HG03135 (cell line): ENCODE measurements around the gene ME1.
A peak's percentile ranks its signal among the peaks of the same experiment; 100 is the strongest.
"Not testable (repeated sequence)": the region's sequence is repeated elsewhere in the genome, so short reads cannot be mapped to it uniquely, and the experiment has no call there.

Experiments
- ATAC-seq: cut with Tn5 transposase; IDR thresholded peaks from one replicate; pipeline ENCODE4 v1.9.1; 2021; ENCODE audit warnings: mild to moderate bottlenecking, moderate library complexity; ENCODE audit not compliant: unreplicated experiment

ME1 gene

GRCh38 chr6:83432636-83433035, 1.8 kb upstream of the ME1 start:
- ATAC-seq, result no peak

GRCh38 chr6:83431545-83432155, 799 bp upstream of the ME1 start:
- no peak for ATAC-seq

GRCh38 chr6:83429857-83430610, 817 bp downstream of the ME1 start:
- ATAC-seq, result peak; percentile 4

GRCh38 chr6:83429269-83429668, 1.6 kb downstream of the ME1 start:
- ATAC-seq, result no peak

GRCh38 chr6:83424392-83425018, 6.3 kb downstream of the ME1 start:
- ATAC-seq, result no peak

- peak; percentile 59 for ATAC-seq
Measured at GRCh38 chr6:83417880-83418663, 12.8 kb downstream of the ME1 start.

- no peak for ATAC-seq
Measured at GRCh38 chr6:83413068-83413467, 17.8 kb downstream of the ME1 start.

- no peak for ATAC-seq
Measured at GRCh38 chr6:83411731-83412130, 19.1 kb downstream of the ME1 start.

GRCh38 chr6:83403191-83403590, 27.7 kb downstream of the ME1 start:
- no peak for ATAC-seq

- ATAC-seq, result no peak
Measured at GRCh38 chr6:83389606-83390005, 41.2 kb downstream of the ME1 start.

GRCh38 chr6:83385473-83385872, 45.4 kb downstream of the ME1 start:
- no peak for ATAC-seq

- no peak for ATAC-seq
Measured at GRCh38 chr6:83384751-83385150, 46.1 kb downstream of the ME1 start.

- no peak for ATAC-seq
Measured at GRCh38 chr6:83381949-83382348, 48.9 kb downstream of the ME1 start.

GRCh38 chr6:83378621-83379388, 52.0 kb downstream of the ME1 start:
- no peak for ATAC-seq

- no peak for ATAC-seq
Measured at GRCh38 chr6:83371423-83371822, 59.4 kb downstream of the ME1 start.

- ATAC-seq, result no peak
Measured at GRCh38 chr6:83370567-83370966, 60.3 kb downstream of the ME1 start.

- ATAC-seq, result no peak
Measured at GRCh38 chr6:83369692-83370091, 61.2 kb downstream of the ME1 start.

- no peak for ATAC-seq
Measured at GRCh38 chr6:83368577-83368976, 62.3 kb downstream of the ME1 start.

- ATAC-seq, result no peak
Measured at GRCh38 chr6:83367104-83367503, 63.7 kb downstream of the ME1 start.

- ATAC-seq, result no peak
Measured at GRCh38 chr6:83365931-83366330, 64.9 kb downstream of the ME1 start.

- not testable (repeated sequence) for ATAC-seq
Measured at GRCh38 chr6:83362349-83362748, 68.5 kb downstream of the ME1 start.
